HS-5 (cell line): ENCODE data around the gene DAB1.

ENCODE experiments used
- DNase-seq: peaks from one replicate; pipeline ENCODE4 v3.0.0-alpha.2; 2012; ENCODE audit warnings: low read depth

DAB1 gene

GRCh38 chr1:57411262-57411661 lies 12.6 kb downstream of the DAB1 start:
- DNase-seq, result peak; percentile 28

GRCh38 chr1:57410508-57410907 lies 13.4 kb downstream of the DAB1 start:
- no peak for DNase-seq

- no peak for DNase-seq
These were observed 15.9 kb downstream of the DAB1 start for GRCh38 chr1:57407928-57408327.

GRCh38 chr1:57406428-57406970 lies 17.4 kb downstream of the DAB1 start:
- no peak for DNase-seq

- no peak for DNase-seq
These were observed 19.0 kb downstream of the DAB1 start for GRCh38 chr1:57404884-57405283.

GRCh38 chr1:57403201-57403600 lies 20.7 kb downstream of the DAB1 start:
- DNase-seq, result no peak

GRCh38 chr1:57401671-57402070 lies 22.2 kb downstream of the DAB1 start:
- DNase-seq, result no peak

GRCh38 chr1:57400048-57400447 lies 23.8 kb downstream of the DAB1 start:
- DNase-seq, result no peak

GRCh38 chr1:57393058-57393584 lies 30.7 kb downstream of the DAB1 start:
- DNase-seq, result no peak

GRCh38 chr1:57385336-57385735 lies 38.5 kb downstream of the DAB1 start:
- DNase-seq, result no peak

- no peak for DNase-seq
These were observed 39.0 kb downstream of the DAB1 start for GRCh38 chr1:57384901-57385300.

GRCh38 chr1:57384284-57384683 lies 39.6 kb downstream of the DAB1 start:
- DNase-seq, result no peak

- DNase-seq, result no peak
These were observed 42.0 kb downstream of the DAB1 start for GRCh38 chr1:57381871-57382270.

GRCh38 chr1:57381426-57381825 lies 42.4 kb downstream of the DAB1 start:
- DNase-seq, result no peak

- no peak for DNase-seq
These were observed 42.9 kb downstream of the DAB1 start for GRCh38 chr1:57380923-57381322.

GRCh38 chr1:57378534-57378933 lies 45.3 kb downstream of the DAB1 start:
- DNase-seq, result no peak

GRCh38 chr1:57377339-57378139 lies 46.3 kb downstream of the DAB1 start:
- DNase-seq, result no peak

- DNase-seq, result no peak
These were observed 47.8 kb downstream of the DAB1 start for GRCh38 chr1:57376041-57376440.

GRCh38 chr1:57369889-57370288 lies 54.0 kb downstream of the DAB1 start:
- no peak for DNase-seq

GRCh38 chr1:57367945-57368344 lies 55.9 kb downstream of the DAB1 start:
- DNase-seq, result no peak

GRCh38 chr1:57363643-57364042 lies 60.2 kb downstream of the DAB1 start:
- DNase-seq, result no peak

GRCh38 chr1:57363165-57363564 lies 60.7 kb downstream of the DAB1 start:
- no peak for DNase-seq

GRCh38 chr1:57362480-57362879 lies 61.4 kb downstream of the DAB1 start:
- DNase-seq, result no peak

- DNase-seq, result no peak
These were observed 62.3 kb downstream of the DAB1 start for GRCh38 chr1:57361516-57361915.
